GM19193 (cell line): Measurements from ENCODE around the gene TEAD1.

Source experiments
- POLR2A ChIP-seq: IDR thresholded peaks from 4 replicates; pipeline ENCODE4 v1.6.1; 2011; ENCODE audit not compliant: insufficient read depth, insufficient read length; ENCODE audit errors: extremely low read depth

The TEAD1 gene

DNA sequence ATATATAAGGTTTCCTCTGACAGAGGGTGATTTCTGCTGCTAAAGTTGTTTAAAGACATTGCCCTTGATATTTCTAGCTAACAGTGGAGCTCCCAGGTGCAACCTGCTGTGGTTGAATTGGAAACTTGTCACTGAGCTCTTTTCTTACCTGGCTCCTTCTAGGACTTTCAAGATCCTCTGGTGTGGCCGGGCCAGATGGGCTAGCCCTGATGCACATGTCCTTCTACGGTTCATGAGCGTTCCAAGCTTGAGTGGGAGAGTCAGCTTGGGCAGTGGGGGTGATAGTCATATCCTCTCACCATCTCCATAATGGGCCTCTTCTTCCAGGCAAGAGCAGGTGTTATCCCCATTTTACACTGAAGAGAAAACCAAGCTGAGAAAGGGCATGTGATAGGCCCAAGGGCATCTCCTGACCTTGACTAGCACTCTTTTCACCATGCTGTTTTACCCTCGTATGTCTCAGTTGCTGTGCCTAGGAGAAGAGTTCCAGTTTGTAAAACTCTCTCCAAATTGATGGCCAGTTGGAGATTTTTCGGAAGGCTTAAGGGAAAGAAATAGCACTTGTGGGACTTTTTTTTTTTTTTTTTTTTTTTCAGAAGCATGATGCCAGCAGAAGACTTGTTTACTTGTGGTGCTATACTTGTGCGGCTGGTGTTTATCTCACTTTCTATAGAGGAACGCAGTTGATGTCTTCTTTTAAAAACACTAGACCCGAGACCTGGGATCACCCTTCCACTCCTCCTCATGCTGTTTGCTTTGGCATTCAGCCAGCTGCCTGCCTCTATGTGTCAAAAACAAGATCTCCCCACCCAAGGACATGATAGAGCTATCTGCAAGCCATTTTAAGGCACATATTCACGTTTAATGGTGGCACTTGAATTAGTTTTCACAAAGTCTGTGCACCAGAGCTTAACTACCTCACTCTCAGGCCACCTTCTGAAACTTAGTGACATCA, 32.6 kb downstream of the TEAD1 start:
- no peak for TF ChIP-seq POLR2A

GRCh38 chr11:12707500-12707880, 33.3 kb downstream of the TEAD1 start:
- no peak for TF ChIP-seq POLR2A

DNA sequence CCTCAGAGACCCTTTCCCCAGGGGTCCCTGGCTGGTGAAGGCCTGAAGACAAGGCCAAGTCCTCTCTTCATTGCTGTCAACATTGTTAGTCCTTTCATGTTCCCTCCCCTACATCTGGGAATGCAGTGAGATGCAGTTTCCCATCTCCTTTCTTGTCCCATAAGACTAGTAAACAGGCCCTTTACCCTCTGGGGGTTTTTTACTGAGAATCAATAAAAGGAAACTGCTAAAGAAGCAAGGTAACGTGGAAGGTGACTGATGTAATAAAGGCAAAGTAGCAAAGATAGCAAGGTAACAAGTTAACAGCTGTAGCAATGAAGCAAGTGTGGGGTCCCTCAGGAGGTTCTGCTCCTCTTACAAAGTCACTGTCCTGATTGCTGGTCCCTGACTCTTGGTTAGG, 37.3 kb downstream of the TEAD1 start:
- TF ChIP-seq POLR2A = no peak

DNA sequence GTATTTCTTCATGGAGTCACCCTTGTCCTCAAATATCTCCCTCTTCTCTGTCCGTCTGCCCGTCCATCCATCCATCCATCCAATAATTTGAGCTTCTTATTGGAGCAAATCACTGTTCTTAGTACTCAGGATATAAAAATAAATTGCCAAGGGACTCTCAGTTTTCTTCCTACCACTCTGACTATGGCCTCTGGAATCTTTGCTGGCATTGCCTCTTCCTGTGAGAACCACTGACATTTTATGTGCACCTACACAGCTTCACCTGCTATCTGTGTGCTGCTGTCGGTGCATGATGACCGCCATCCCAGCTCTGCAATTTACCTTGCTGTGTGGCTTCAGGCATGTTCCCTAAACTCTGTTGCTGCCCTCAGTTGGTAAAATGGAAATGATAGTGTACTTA, 37.9 kb downstream of the TEAD1 start:
- TF ChIP-seq POLR2A = no peak

DNA sequence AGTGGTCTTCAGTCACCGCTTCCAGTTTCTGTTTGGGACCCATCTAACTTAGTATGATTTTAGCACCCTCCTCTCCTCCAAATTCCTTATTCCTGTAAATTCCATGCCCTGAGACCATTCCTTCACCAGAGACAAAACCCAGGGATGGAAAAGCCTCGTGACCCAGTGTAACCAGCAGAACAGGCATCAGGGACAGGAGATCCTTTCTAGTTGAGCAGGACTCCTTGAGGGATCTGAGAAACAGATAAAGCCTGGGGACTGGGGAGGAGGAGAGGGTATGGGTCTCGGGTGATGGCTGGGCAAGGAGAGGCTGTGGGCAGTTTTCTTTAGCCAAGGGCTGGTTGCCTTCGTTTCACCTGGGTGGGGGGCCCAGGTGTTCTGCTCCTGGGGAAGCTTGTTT, 40.9 kb downstream of the TEAD1 start:
- TF ChIP-seq POLR2A = no peak

DNA sequence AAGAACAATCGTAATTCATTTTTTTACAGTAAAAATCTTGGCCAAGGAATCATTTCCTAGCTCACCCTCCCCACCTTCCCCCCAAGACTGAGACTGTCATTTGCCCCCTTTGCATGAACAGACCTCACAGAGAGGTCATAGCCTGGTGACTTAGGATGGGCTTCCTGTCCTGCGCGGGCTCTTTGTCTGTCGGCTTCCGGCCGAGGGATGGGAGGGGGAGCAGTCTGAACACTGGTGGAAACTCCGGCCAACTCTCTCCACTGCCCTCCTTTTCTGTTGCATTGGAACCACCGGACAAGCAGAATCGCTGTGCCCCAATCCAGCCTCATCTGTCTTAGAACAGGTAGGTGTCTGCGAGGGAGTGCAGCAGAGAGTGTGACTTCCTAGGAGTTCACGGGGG, 41.7 kb downstream of the TEAD1 start:
- TF ChIP-seq POLR2A = no peak

GRCh38 chr11:12716816-12717215, 42.6 kb downstream of the TEAD1 start:
- no peak for TF ChIP-seq POLR2A

GRCh38 chr11:12717851-12718291, 43.6 kb downstream of the TEAD1 start:
- no peak for TF ChIP-seq POLR2A

DNA sequence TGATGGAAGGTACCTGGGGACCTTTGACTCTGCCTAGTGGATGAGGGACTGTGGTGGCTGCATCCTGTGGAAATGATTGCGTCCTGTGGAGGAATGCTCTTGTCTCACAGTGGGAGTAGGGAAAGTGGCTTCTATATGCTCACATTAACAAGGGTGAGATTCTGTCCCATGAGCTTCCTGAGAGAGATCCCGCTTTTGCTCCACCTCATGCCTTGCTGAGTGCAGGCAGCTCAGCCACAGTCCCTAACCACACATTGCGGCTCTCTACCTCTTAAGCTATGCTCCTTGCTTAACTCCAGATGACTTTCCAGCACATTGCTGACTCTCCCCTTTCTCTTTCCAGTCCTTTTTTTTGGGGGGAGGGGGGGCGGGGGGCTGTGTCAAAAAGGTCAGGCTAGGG, 45.0 kb downstream of the TEAD1 start:
- TF ChIP-seq POLR2A = no peak

GRCh38 chr11:12721816-12722604, 47.8 kb downstream of the TEAD1 start:
- no peak for TF ChIP-seq POLR2A

DNA sequence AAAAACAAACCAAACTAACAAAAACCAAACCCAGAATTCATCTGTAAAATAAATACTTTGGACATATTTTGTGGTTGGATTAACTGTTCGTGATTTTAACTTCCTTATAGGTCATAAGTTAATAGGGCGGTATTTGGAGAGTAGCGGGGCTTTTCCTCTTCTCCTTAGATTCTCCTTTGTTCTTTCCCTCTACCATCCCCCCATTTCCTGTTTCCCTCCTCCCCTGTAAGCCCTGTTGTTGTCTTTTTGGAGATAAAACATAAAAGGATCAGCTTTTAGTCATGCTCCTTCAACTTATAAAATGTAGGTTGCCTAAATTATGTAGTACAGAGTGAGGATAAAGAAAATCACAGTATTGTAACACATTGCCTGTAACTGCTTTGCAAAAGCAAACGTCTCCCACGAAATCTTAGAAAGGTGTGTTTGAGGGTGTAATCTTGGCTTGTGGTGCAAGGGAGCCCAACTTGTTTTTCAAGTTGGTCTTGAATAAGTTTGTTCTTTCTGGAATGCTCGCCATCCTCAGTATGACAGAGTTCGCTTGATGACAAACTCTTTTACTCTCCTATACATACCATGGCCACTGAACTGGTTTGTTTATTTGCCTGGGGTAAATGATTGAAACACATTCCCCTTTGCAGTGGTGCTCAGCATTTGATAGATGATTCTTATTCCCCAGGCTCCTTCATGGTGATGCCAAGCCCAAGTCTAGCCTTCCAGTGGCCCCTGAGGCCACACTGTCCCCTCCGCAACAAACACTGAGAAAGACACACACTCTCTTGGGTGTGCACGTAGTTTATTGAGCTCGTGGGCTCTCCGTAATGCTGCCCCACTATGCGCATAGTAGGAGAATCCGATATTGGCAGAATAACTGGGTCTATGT, 49.4 kb downstream of the TEAD1 start:
- TF ChIP-seq POLR2A = no peak

- TF ChIP-seq POLR2A = no peak
Measured at GRCh38 chr11:12724301-12725054, 50.3 kb downstream of the TEAD1 start.

DNA sequence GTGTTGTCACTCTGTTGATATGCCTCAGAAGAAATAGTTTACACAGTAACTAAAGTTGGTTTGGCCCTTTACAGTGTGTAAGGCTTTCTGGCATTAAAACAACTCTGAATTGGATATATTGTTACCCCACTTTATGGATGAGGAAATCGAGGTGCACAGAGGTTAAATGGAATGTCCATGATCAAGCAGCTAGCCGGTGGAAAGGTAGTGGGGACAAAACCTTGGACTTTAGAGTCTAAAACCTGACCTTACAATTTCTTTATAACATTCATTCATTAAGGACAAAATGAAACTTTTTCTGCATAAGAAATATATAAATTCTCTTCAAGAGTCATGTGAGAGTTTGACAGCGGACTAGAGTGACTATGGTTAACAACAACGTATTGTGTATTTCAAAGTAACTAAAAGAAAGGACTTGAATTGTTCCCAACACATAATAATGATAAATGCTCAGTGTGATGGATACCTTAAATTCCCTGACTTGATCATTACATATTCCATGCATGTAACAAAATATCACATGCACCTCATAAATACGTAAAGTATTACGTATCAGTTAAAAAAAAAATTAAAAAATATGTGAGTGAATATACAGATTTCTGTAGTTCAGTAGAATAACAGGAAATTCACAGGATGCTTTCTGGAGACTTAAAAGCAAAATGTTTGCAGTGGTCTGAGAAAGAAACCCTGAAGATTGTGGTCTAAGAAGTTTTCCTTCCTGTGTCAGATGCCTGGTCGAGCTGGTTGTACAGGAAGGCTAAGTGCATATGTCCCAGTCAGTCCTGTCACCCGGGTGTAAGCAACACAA, 51.0 kb downstream of the TEAD1 start:
- no peak for TF ChIP-seq POLR2A
